Neural progenitor cell (in vitro differentiated cells): ENCODE measurements around the gene RAB31. TPM values are rescaled to one million over a fixed set of nuclear protein-coding genes. Genes with fewer than 3 reads are reported as not detected.

ENCODE experiments used
- DNase-seq: peaks from one replicate; pipeline ENCODE4 v3.0.0-alpha.2; 2016; ENCODE audit warnings: low spot score
- H2AFZ ChIP-seq: fragments of 200-600 bp; sonication (generic); replicated peaks from 2 replicates; pipeline ENCODE4 v1.6.1; 2016; ENCODE audit warnings: antibody characterized with exemption
- H3F3A ChIP-seq: fragments of 200-600 bp; sonication (generic); 2 replicates; pipeline ENCODE4 v1.6.1; 2016; ENCODE audit warnings: antibody characterized with exemption, low read depth
- H3K27ac ChIP-seq: fragments of 200-600 bp; sonication (generic); 2 replicates; pipeline ENCODE4 v1.5.1; 2016; ENCODE audit warnings: mild to moderate bottlenecking
- H3K27me3 ChIP-seq: fragments of 200-600 bp; sonication (generic); 2 replicates; pipeline ENCODE4 v1.6.1; 2016; ENCODE audit warnings: mild to moderate bottlenecking, moderate library complexity
- H3K36me3 ChIP-seq: fragments of 200-600 bp; sonication (generic); 2 replicates; pipeline ENCODE4 v1.5.1; 2016
- H3K4me1 ChIP-seq: fragments of 200-600 bp; sonication (generic); 2 replicates; pipeline ENCODE4 v1.6.1; 2016; ENCODE audit warnings: mixed run types
- H3K4me2 ChIP-seq: fragments of 200-600 bp; sonication (generic); 2 replicates; pipeline ENCODE4 v1.6.1; 2016
- H3K4me3 ChIP-seq: fragments of 200-600 bp; sonication (generic); 2 replicates; pipeline ENCODE4 v1.5.1; 2016
- H3K79me2 ChIP-seq: fragments of 200-600 bp; sonication (generic); 2 replicates; pipeline ENCODE4 v1.6.1; 2016; ENCODE audit warnings: low read depth
- H3K9ac ChIP-seq: fragments of 200-600 bp; sonication (generic); 2 replicates; pipeline ENCODE4 v1.6.1; 2016
- H3K9me3 ChIP-seq: fragments of 200-600 bp; sonication (generic); 2 replicates; pipeline ENCODE4 v1.5.1; 2016; ENCODE audit warnings: low read depth
- H4K20me1 ChIP-seq: fragments of 200-600 bp; sonication (generic); 2 replicates; pipeline ENCODE4 v1.6.1; 2016; ENCODE audit warnings: low read depth
- H3K27ac Mint-ChIP-seq: 3 replicates; pipeline ENCODE4 v1.8.0; 2021; ENCODE audit warnings: mixed read lengths
- H3K27me3 Mint-ChIP-seq: 2 replicates; pipeline ENCODE4 v1.8.0; 2022; ENCODE audit warnings: low read depth, mild to moderate bottlenecking, inconsistent platforms, moderate library complexity, mixed read lengths; ENCODE audit not compliant: insufficient read depth
- H3K36me3 Mint-ChIP-seq: 3 replicates; pipeline ENCODE4 v1.8.0; 2021; ENCODE audit warnings: mixed read lengths
- H3K4me1 Mint-ChIP-seq: 3 replicates; pipeline ENCODE4 v1.8.0; 2021; ENCODE audit warnings: mixed read lengths
- H3K4me3 Mint-ChIP-seq: 3 replicates; pipeline ENCODE4 v1.8.0; 2021; ENCODE audit warnings: mild to moderate bottlenecking, moderate library complexity, mixed read lengths
- H3K9me3 Mint-ChIP-seq: 3 replicates; pipeline ENCODE4 v1.8.0; 2020; ENCODE audit warnings: mixed read lengths
- EZH2 ChIP-seq: fragments of 200-600 bp; sonication (generic); IDR thresholded peaks from 2 replicates; pipeline ENCODE4 v1.6.1; 2017; ENCODE audit warnings: antibody characterized with exemption, mild to moderate bottlenecking, moderate library complexity
- EZH2phosphoT487 ChIP-seq: fragments of 200-600 bp; sonication (generic); IDR thresholded peaks from 2 replicates; pipeline ENCODE4 v1.6.1; 2017; ENCODE audit warnings: antibody characterized with exemption
- total RNA-seq: library from RNA; depleted of rRNA; stranded (reverse); fragments of >200 nt; gene quantifications from 2 replicates; pipeline ENCODE4 v1.2.3, GENCODE V29; 2015; ENCODE audit warnings: low replicate concordance
- TF ChIP-seq, protein P1 (sequence below): fragments of 200-600 bp; sonication (generic); IDR thresholded peaks from 2 replicates; pipeline ENCODE4 v1.5.1; 2017; ENCODE audit warnings: antibody characterized with exemption, mild to moderate bottlenecking

Gene RAB31
- total RNA-seq, 1 donor from 2014 or later: 5.0 TPM

DNA sequence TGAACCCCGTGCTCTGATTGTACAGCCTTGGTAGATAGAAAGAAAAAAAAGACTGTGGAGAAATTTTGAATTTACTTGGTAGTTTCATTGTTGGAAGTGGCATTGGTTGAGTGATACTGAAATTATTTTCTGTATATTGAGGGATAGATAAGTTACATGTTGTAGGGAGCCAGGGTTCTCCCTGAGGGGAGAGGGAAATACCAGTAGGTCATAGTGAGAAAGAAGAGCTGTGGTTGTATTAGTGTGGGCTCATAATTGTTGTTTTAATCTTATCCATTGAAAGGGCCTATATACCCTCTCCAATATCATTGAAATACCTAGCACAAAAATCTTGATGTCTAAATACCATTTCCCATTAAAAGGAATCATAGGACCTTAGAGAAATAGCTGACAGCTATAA is 16.9 kb upstream of the RAB31 start:
- no peak overlapping the region for H3K4me3 ChIP-seq
- Mint-ChIP-seq H3K9me3 (no peaks in the 10 kb centered on the region), H3K27ac (no peak overlapping the region)

DNA sequence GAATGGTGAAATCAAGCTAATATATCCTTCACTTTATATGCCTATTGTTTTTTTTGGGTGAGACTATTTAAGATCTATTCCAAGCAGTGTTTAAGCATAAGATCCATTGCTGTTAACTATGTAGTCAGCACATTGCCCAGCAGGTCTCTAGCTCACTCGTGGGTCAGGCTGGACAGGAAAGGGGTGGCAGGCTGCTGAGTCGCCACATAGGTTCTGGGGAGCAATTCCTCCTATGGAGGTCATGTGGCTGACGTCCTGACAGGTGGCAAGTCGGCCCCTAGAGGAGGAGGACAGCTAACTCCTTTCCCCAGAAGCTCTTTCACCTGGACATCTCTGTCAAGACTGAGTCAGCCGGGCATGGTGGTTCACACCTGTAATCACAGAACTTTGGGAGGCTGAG is 13.9 kb upstream of the RAB31 start:
- Histone ChIP-seq H3K4me3 (no peak overlapping the region), H3K4me1 (no peaks in the 10 kb centered on the region), H3K36me3 (no peaks in the 10 kb centered on the region), H2AFZ (no peak overlapping the region), H3K27me3 (no peaks in the 10 kb centered on the region), H3K79me2 (no peaks in the 10 kb centered on the region), H4K20me1 (no peaks in the 10 kb centered on the region), H3K27ac (no peak overlapping the region), H3F3A (no peaks in the 10 kb centered on the region), H3K9me3 (no peaks in the 10 kb centered on the region), H3K9ac (no peak overlapping the region), H3K4me2 (no peak overlapping the region)
- Mint-ChIP-seq H3K4me1 (peaks cover 6% of the 10 kb centered on the region), H3K36me3 (no peaks in the 10 kb centered on the region), H3K27me3 (peaks cover 3% of the 10 kb centered on the region), H3K27ac (no peak overlapping the region), H3K4me3 (no peak overlapping the region), H3K9me3 (no peaks in the 10 kb centered on the region)
- no peak for TF ChIP-seq EZH2phosphoT487
- TF ChIP-seq EZH2: no peak
- TF ChIP-seq, protein P1, sequence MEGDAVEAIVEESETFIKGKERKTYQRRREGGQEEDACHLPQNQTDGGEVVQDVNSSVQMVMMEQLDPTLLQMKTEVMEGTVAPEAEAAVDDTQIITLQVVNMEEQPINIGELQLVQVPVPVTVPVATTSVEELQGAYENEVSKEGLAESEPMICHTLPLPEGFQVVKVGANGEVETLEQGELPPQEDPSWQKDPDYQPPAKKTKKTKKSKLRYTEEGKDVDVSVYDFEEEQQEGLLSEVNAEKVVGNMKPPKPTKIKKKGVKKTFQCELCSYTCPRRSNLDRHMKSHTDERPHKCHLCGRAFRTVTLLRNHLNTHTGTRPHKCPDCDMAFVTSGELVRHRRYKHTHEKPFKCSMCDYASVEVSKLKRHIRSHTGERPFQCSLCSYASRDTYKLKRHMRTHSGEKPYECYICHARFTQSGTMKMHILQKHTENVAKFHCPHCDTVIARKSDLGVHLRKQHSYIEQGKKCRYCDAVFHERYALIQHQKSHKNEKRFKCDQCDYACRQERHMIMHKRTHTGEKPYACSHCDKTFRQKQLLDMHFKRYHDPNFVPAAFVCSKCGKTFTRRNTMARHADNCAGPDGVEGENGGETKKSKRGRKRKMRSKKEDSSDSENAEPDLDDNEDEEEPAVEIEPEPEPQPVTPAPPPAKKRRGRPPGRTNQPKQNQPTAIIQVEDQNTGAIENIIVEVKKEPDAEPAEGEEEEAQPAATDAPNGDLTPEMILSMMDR: no peak
- DNase-seq: no peak

More for the DNA sequence above, 16.9 kb upstream of the RAB31 start:
- Histone ChIP-seq H3F3A (no peaks in the 10 kb centered on the region), H3K9ac (no peak overlapping the region), H3K36me3 (no peaks in the 10 kb centered on the region), H3K27me3 (no peaks in the 10 kb centered on the region), H3K27ac (no peak overlapping the region), H3K9me3 (no peaks in the 10 kb centered on the region), H2AFZ (no peak overlapping the region), H3K4me2 (no peak overlapping the region), H3K79me2 (no peaks in the 10 kb centered on the region), H4K20me1 (no peaks in the 10 kb centered on the region), H3K4me1 (no peaks in the 10 kb centered on the region)
- no peak for DNase-seq
- H3K4me1 Mint-ChIP-seq: peaks cover 6% of the 10 kb centered on the region
- H3K36me3 Mint-ChIP-seq: no peaks in the 10 kb centered on the region
- no peak overlapping the region for H3K4me3 Mint-ChIP-seq
- peaks cover 6% of the 10 kb centered on the region for H3K27me3 Mint-ChIP-seq
- TF ChIP-seq EZH2 (no peak), EZH2phosphoT487 (no peak)
- TF ChIP-seq, protein P1: no peak

DNA sequence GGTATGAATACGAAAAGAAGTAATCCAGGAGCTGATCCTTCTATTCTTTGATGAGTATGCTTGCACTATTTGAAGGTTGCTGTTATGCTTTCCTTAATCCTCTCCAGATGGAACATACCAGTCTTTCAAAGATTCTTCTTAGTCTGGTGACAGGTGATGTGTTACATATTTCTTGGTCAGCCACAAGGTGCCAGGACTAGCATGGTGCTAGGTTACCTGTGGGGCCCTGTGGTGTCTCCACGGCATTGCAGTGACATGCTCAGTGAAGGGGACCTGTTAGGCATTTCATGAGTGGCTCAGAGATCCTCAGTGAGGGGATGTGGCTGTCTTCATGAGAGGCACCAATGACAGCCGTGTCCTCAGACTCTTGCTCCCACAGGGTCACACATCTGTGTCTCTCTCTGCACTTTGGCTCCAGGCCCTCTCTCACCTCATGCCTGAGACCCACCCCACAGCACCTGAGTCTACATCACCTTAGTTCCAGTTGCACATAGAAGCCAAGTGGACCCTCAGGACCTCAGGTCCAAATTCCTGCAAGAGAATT is 13.1 kb upstream of the RAB31 start:
- H3K9me3 Mint-ChIP-seq: no peaks in the 10 kb centered on the region
- Histone ChIP-seq H3K4me3 (no peak overlapping the region), H3K4me1 (no peaks in the 10 kb centered on the region), H3F3A (no peaks in the 10 kb centered on the region), H3K27me3 (no peaks in the 10 kb centered on the region), H3K36me3 (no peaks in the 10 kb centered on the region), H4K20me1 (no peaks in the 10 kb centered on the region), H2AFZ (no peak overlapping the region), H3K9ac (no peak overlapping the region), H3K27ac (no peak overlapping the region), H3K9me3 (no peaks in the 10 kb centered on the region), H3K79me2 (no peaks in the 10 kb centered on the region), H3K4me2 (no peak overlapping the region)
- peaks cover 5% of the 10 kb centered on the region for H3K27me3 Mint-ChIP-seq
- no peak overlapping the region for H3K4me3 Mint-ChIP-seq
- TF ChIP-seq, protein P1: no peak
- TF ChIP-seq EZH2phosphoT487 (no peak), EZH2 (no peak)
- H3K4me1 Mint-ChIP-seq: peaks cover 8% of the 10 kb centered on the region
- no peaks in the 10 kb centered on the region for H3K36me3 Mint-ChIP-seq
- H3K27ac Mint-ChIP-seq: no peak overlapping the region
- no peak for DNase-seq
